ENCODE measurements around the gene TMPRSS6. TPM values are rescaled to one million over a fixed set of nuclear protein-coding genes. Genes with fewer than 3 reads are reported as not detected.

The TMPRSS6 gene
- total RNA-seq, 1 donor from 2014 or later, result not detected

DNA sequence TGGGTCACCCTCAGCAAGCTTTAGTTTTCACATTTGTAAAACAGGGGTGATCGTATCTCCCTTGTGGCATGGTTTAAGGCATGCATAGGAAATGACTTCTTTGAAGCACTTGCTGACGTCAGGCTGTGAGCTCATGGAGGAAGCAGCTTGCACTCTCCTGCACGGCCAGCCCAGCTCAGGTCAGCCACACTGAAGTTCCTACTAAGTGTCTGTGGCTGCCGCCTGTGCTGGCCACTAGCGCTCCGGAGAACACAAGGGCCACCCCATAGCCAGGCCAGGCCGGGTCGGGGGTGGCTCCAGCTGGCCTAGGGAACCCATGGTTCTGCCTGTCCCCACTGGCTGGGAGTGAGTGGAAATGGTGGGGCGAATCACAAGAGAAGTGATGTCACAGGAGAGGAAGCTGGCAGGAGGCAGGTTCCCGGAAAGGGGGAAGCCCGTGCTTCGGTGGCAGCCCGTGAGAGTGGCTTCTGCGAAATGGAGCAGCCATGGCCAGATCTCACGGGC lies 29.8 kb downstream of the TMPRSS6 start:
- Histone ChIP-seq H3K27ac (replicated peaks) (no peak overlapping the region), H3K4me3 (no peak overlapping the region), H3K36me3 (no peaks in the 10 kb centered on the region), H3K4me1 (no peaks in the 10 kb centered on the region), H3K9me3 (replicated peaks) (no peaks in the 10 kb centered on the region), H3K27me3 (ENCODE audit: low read depth) (peaks cover 52% of the 10 kb centered on the region)
- intact Hi-C loops (cut with micrococcal nuclease), result no loop called here
- TF ChIP-seq, protein P1, sequence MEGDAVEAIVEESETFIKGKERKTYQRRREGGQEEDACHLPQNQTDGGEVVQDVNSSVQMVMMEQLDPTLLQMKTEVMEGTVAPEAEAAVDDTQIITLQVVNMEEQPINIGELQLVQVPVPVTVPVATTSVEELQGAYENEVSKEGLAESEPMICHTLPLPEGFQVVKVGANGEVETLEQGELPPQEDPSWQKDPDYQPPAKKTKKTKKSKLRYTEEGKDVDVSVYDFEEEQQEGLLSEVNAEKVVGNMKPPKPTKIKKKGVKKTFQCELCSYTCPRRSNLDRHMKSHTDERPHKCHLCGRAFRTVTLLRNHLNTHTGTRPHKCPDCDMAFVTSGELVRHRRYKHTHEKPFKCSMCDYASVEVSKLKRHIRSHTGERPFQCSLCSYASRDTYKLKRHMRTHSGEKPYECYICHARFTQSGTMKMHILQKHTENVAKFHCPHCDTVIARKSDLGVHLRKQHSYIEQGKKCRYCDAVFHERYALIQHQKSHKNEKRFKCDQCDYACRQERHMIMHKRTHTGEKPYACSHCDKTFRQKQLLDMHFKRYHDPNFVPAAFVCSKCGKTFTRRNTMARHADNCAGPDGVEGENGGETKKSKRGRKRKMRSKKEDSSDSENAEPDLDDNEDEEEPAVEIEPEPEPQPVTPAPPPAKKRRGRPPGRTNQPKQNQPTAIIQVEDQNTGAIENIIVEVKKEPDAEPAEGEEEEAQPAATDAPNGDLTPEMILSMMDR (IDR thresholded peaks at IDR 0.05; ENCODE audit: borderline replicate concordance), result no peak
- DNase-seq, result no peak

DNA sequence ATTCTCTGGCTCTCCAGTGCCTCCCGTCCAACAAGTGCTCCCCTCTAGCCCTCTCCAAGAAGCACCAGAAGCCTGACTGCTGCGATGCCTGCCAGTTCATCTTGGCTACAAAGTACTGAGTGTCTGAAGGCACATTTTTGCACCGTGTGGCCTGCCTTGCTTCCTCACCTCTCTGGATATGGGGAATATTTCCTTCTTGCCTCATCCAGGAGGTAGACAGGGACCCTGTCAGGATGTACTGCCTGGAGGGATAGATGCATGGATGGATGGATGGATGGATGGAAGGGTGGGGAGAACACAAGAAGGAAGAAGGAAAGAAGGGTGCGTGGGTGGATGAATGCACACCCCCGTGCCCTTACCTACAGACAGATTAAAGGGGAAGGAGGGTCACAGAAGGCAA lies 30.4 kb downstream of the TMPRSS6 start:
- DNase-seq, result no peak
- Histone ChIP-seq H3K36me3 (no peaks in the 10 kb centered on the region), H3K9me3 (replicated peaks) (no peaks in the 10 kb centered on the region), H3K27ac (replicated peaks) (no peak overlapping the region), H3K27me3 (ENCODE audit: low read depth) (peaks cover 52% of the 10 kb centered on the region), H3K4me1 (no peaks in the 10 kb centered on the region), H3K4me3 (no peak overlapping the region)
- TF ChIP-seq, protein P1 (IDR thresholded peaks at IDR 0.05; ENCODE audit: borderline replicate concordance), result no peak
- intact Hi-C loops (cut with micrococcal nuclease), result no loop called here

DNA sequence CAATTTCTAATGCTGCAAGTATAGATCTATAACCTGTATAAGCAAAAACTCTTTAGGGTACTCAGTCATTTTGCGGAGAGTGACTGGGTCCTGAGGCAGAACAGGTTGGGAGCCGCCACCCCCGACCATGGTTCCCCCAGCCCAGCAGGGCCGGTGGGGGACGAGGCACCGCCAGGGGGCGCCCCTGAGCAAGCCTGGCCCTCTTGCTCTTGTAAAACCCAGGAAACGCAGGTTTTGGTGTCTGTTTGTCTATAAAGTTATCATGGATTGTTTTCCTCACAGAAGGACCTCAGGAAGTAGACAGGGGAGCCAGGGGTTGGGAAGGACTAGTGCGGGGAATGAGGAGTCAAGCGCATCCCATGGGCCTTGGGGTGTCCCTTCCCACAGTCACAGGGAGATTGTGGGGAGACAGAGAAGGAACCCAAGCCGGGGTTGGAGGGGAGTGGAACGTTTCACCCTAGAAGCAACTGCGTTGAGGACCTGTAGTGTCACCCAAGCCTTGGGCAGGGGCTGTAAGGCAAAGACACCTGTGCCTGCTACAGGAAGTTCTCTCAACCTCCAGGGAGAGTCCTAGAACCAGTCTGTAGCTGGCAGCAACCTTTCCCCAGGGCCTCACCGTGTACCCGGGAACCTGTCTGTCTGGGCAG lies 31.6 kb downstream of the TMPRSS6 start:
- peaks cover 63% of the 10 kb centered on the region for H3K27me3 ChIP-seq (ENCODE audit: low read depth)
- H3K9me3 ChIP-seq (replicated peaks), result no peaks in the 10 kb centered on the region
- H3K36me3 ChIP-seq, result no peaks in the 10 kb centered on the region
- no peak overlapping the region for H3K4me3 ChIP-seq
- no peak overlapping the region for H3K27ac ChIP-seq (replicated peaks)
- intact Hi-C loops (cut with micrococcal nuclease), result no loop called here
- H3K4me1 ChIP-seq, result no peaks in the 10 kb centered on the region
- TF ChIP-seq, protein P1 (IDR thresholded peaks at IDR 0.05; ENCODE audit: borderline replicate concordance), result peak; percentile 93
- DNase-seq, result peak; percentile 47

DNA sequence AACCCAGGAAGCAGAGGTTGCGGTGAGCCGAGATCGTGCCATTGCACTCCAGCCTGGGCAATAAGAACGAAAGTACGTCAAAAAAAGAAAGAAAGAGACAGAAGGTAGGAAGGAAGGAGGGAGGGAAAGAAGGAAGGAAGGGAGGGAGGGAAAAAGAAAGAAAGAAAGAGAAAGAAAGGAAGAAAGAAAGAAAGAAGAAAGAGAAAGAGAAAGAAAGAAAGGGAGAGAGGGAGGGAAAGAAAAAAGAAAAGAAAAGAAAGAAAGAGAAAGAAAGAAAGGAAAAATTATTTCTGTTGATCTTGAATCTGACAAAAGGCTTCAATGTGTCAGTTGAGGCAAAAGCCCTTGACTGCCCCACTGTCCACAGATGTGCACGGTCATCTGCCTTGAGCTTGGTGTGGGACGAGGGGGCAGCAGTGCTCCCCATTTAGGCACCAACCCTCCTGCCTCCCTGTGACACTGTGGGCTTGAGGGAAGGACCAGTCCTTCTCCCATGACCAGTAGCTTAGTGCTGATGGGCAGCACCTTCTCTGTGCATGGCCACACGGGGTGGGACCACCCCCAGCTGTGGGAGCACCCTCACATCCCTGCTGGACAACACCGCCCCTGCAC lies 33.6 kb downstream of the TMPRSS6 start:
- H3K4me3 ChIP-seq, result no peak overlapping the region
- no peaks in the 10 kb centered on the region for H3K9me3 ChIP-seq (replicated peaks)
- TF ChIP-seq, protein P1 (IDR thresholded peaks at IDR 0.05; ENCODE audit: borderline replicate concordance), result no peak
- H3K27me3 ChIP-seq (ENCODE audit: low read depth), result peaks cover 66% of the 10 kb centered on the region
- no peak overlapping the region for H3K27ac ChIP-seq (replicated peaks)
- no peaks in the 10 kb centered on the region for H3K36me3 ChIP-seq
- no peaks in the 10 kb centered on the region for H3K4me1 ChIP-seq
- intact Hi-C loops (cut with micrococcal nuclease), result no loop called here
- no peak for DNase-seq

DNA sequence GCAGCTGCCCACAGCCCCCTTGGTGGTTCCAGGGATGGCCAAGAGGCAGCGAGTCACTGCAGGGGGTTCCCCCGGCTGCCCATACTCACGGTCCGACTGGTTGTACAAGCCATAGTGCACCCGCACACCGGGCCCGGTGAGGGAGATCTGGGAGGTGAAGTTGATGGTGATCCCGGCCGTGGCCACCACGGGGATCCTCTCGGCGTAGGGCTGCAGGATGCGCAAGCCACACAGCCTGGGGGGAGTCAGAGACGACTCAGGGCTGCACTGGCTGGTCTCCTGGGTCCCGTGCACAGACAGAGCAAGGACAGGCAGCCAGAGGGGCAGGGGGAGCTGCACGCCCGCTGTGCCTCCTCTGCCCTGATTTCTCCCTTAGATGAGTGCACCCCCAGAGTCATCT lies 34.5 kb downstream of the TMPRSS6 start:
- Histone ChIP-seq H3K27me3 (ENCODE audit: low read depth) (peaks cover 71% of the 10 kb centered on the region), H3K4me1 (no peaks in the 10 kb centered on the region), H3K9me3 (replicated peaks) (no peaks in the 10 kb centered on the region), H3K27ac (replicated peaks) (no peak overlapping the region), H3K4me3 (no peak overlapping the region), H3K36me3 (no peaks in the 10 kb centered on the region)
- intact Hi-C loops (cut with micrococcal nuclease), result no loop called here
- DNase-seq, result no peak
- TF ChIP-seq, protein P1 (IDR thresholded peaks at IDR 0.05; ENCODE audit: borderline replicate concordance), result no peak
